Ascending aorta (tissue), 2 donors: ENCODE measurements around the gene DYSF. TPM values are rescaled to one million over a fixed set of nuclear protein-coding genes. Genes with fewer than 3 reads are reported as not detected.

Experiments used
- DNase-seq, 2 donors: peaks; one replicate each; pipeline ENCODE4 v3.0.0-alpha.2; 2019; ENCODE audit warnings: low spot score in 2 of 2
- H3K27ac ChIP-seq, 2 donors: fragments of 200-600 bp; sonication (generic); one replicate each; pipeline ENCODE4 v1.5.1; 2016 to 2017; ENCODE audit warnings: mild to moderate bottlenecking in 1 of 2
- H3K27me3 ChIP-seq: fragments of 200-600 bp; sonication (generic); one replicate; pipeline ENCODE4 v1.5.1; 2017
- H3K36me3 ChIP-seq, 2 donors: fragments of 200-600 bp; sonication (generic); one replicate each; pipeline ENCODE4 v1.5.1; 2016
- H3K4me1 ChIP-seq, 2 donors: fragments of 200-600 bp; sonication (generic); one replicate each; pipeline ENCODE4 v1.5.1; 2016 to 2017; ENCODE audit warnings: mild to moderate bottlenecking in 1 of 2
- H3K4me3 ChIP-seq, 2 donors: fragments of 200-600 bp; sonication (generic); one replicate each; pipeline ENCODE4 v1.5.1; 2016 to 2017; ENCODE audit warnings: mild to moderate bottlenecking in 1 of 2
- H3K9me3 ChIP-seq, 2 donors: fragments of 200-600 bp; sonication (generic); one replicate each; pipeline ENCODE4 v1.5.1; 2016
- CTCF ChIP-seq, 3 experiments: fragments of 200-600 bp in 2 of 3; fragments of 450-650 bp in 1 of 3; sonication (generic) in 2 of 3; IDR thresholded peaks; one replicate each; pipeline ENCODE4 v1.5.1; 2016 to 2019; ENCODE audit warnings: antibody characterized with exemption in 3 of 3, mild to moderate bottlenecking in 1 of 3, moderate library complexity in 1 of 3
- intact Hi-C: fragments of 100-400 bp; cut with DNase I; formaldehyde crosslinking; loops from one replicate; pipeline ENCODE4 v1.15.1; 2023
- total RNA-seq: library from RNA; depleted of rRNA; stranded (reverse); fragments of >200 nt; gene quantifications from one replicate; pipeline ENCODE4 v1.1.0, GENCODE V29; 2016

The DYSF gene
- total RNA-seq, 1 donor from 2014 or later: 58.3 TPM

- H3K27me3 ChIP-seq: no peaks in the 10 kb centered on the region
- no peaks in the 10 kb centered on the region for H3K36me3 ChIP-seq
- peak in 1 of 2 donors; percentile 77 for DNase-seq
- peak overlapping the region; percentile 73 to 76 for H3K27ac ChIP-seq
- no peaks in the 10 kb centered on the region for H3K9me3 ChIP-seq
- no peak overlapping the region for H3K4me3 ChIP-seq
- intact Hi-C loops: loop anchor here (5.0 kb wide), 1 partner anchor 581 kb away; the partner anchor contains the start of gene CYP26B1
- H3K4me1 ChIP-seq: peaks cover 3 to 21% of the 10 kb centered on the region in 2 donors
- no peak for TF ChIP-seq CTCF (IDR thresholded peaks at IDR 0.05)
Observed at GRCh38 chr2:71566372-71566771, 113.0 kb downstream of the DYSF start.

DNA sequence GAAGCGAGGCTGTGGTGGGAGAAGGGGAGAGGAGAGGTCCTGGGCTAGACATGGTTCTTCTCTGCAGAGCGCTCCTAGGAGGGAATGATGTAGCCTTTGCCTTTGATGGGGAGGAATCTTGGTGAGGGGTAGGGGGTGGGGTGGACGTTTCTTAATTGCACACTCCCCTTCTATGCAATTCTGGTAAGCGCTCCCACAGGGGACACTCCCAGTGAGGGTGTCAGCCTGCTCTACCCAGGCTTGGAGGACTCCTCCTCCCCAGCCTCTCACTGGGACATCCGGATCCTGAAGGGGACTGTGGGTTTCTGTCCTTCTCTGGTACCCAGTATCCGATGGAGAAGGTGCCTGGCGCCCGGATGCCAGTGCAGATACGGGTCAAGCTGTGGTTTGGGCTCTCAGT lies 114.3 kb downstream of the DYSF start:
- Histone ChIP-seq H3K36me3 (no peaks in the 10 kb centered on the region), H3K9me3 (no peaks in the 10 kb centered on the region), H3K27me3 (no peaks in the 10 kb centered on the region), H3K27ac (no peak overlapping the region), H3K4me3 (no peak overlapping the region), H3K4me1 (peaks cover 3 to 15% of the 10 kb centered on the region in 2 donors)
- no peak for TF ChIP-seq CTCF (IDR thresholded peaks at IDR 0.05)
- DNase-seq: no peak
- intact Hi-C loops: loop anchor here (5.0 kb wide), 1 partner anchor 580 kb away; the partner anchor contains the start of gene CYP26B1

- H3K27me3 ChIP-seq: no peaks in the 10 kb centered on the region
- no peak overlapping the region for H3K4me3 ChIP-seq
- no peaks in the 10 kb centered on the region for H3K9me3 ChIP-seq
- no peak for TF ChIP-seq CTCF (IDR thresholded peaks at IDR 0.05)
- intact Hi-C loops: loop anchor here (5.0 kb wide), 1 partner anchor 579 kb away; the partner anchor contains the start of gene CYP26B1
- no peak overlapping the region for H3K27ac ChIP-seq
- peaks cover 3 to 15% of the 10 kb centered on the region in 2 donors for H3K4me1 ChIP-seq
- no peak for DNase-seq
- H3K36me3 ChIP-seq: no peaks in the 10 kb centered on the region
Observed at GRCh38 chr2:71568103-71568502, 114.7 kb downstream of the DYSF start.

- H3K27ac ChIP-seq: no peak overlapping the region
- no peaks in the 10 kb centered on the region for H3K27me3 ChIP-seq
- intact Hi-C loops: no loop called here
- no peak for DNase-seq
- peaks cover 3 to 12% of the 10 kb centered on the region in 2 donors for H3K4me1 ChIP-seq
- no peaks in the 10 kb centered on the region for H3K36me3 ChIP-seq
- no peak overlapping the region for H3K4me3 ChIP-seq
- no peaks in the 10 kb centered on the region for H3K9me3 ChIP-seq
- TF ChIP-seq CTCF (IDR thresholded peaks at IDR 0.05): no peak
Observed at GRCh38 chr2:71570511-71570910, 117.2 kb downstream of the DYSF start.

DNA sequence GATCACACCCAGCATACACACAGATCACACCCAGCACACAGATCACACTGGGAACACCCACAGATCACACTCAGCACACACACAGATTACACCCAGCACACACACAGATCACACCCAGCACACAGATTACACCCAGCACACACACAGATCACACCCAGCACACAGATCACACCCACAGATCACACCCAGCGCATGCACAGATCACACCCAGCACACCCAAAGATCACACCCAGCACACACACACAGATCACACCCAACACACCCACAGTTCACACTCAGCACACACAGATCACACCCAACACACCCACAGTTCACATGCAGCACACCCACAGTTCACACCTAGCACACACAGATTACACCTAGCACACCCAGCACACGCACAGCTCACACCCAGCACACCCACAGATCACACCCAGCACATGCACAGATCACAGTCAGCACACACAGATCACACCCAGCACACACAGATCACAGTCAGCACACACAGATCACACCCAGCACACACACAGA lies 117.6 kb downstream of the DYSF start:
- no peaks in the 10 kb centered on the region for H3K36me3 ChIP-seq
- no peak for TF ChIP-seq CTCF (IDR thresholded peaks at IDR 0.05)
- no peak overlapping the region for H3K27ac ChIP-seq
- no peaks in the 10 kb centered on the region for H3K27me3 ChIP-seq
- H3K9me3 ChIP-seq: no peaks in the 10 kb centered on the region
- intact Hi-C loops: no loop called here
- peaks cover 3 to 7% of the 10 kb centered on the region in 2 donors for H3K4me1 ChIP-seq
- no peak for DNase-seq
- H3K4me3 ChIP-seq: no peak overlapping the region

GRCh38 chr2:71571945-71572344 lies 118.6 kb downstream of the DYSF start:
- no peak for DNase-seq
- Histone ChIP-seq H3K27me3 (no peaks in the 10 kb centered on the region), H3K27ac (no peak overlapping the region), H3K4me1 (peaks cover 0 to under 1% of the 10 kb centered on the region in 2 donors), H3K36me3 (no peaks in the 10 kb centered on the region), H3K4me3 (no peak overlapping the region), H3K9me3 (no peaks in the 10 kb centered on the region)
- intact Hi-C loops: no loop called here
- TF ChIP-seq CTCF (IDR thresholded peaks at IDR 0.05): no peak
